ENCODE measurements around the gene NRG3.

NRG3 gene

DNA sequence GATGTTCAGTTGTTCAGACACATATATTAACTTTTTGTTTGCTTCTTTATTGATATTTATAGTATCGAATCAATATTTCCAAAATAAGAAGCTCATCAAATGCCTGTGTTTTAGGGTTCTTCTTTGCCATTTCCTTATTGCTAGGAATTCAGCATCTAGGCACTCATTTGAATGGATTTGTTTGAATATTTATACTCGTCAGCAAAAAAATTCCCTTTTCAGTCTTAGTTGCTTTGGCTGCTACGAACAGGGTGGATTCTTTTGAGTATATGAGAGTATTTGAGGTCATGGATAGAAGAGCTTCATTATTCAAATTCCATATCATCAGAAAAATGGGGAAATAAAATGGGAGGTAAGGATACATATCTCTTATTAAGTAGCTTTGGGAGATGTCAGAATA, 706.9 kb downstream of the NRG3 start:
- no peak overlapping the region for H3K4me2 ChIP-seq (ENCODE audit: low read length)
- H3F3A ChIP-seq (ENCODE audit: control insufficient read depth, insufficient read depth), result no peaks in the 10 kb centered on the region
- TF ChIP-seq EZH2phosphoT487 (IDR thresholded peaks at IDR 0.05; ENCODE audit: borderline replicate concordance, low read length) (no peak), CTCF (IDR thresholded peaks at IDR 0.05; ENCODE audit: low read depth, low read length, poor library complexity, severe bottlenecking) (no peak)
- no peaks in the 10 kb centered on the region for H3K27me3 ChIP-seq (ENCODE audit: control insufficient read depth, low read length)
- H3K27ac ChIP-seq (ENCODE audit: low read depth, low read length), result no peak overlapping the region
- no peaks in the 10 kb centered on the region for H4K20me1 ChIP-seq (ENCODE audit: control insufficient read depth, insufficient read depth, low read depth, low read length)
- H3K4me1 ChIP-seq (ENCODE audit: control insufficient read depth, low read length), result no peaks in the 10 kb centered on the region
- no peaks in the 10 kb centered on the region for H3K36me3 ChIP-seq (ENCODE audit: control insufficient read depth, low read length)
- H3K4me3 ChIP-seq (ENCODE audit: low read length), result no peak overlapping the region
- no peaks in the 10 kb centered on the region for H3K9me2 ChIP-seq (replicated peaks; ENCODE audit: control insufficient read depth, low read length)
- H3K9me3 ChIP-seq (ENCODE audit: control insufficient read depth, insufficient read depth, low read length), result no peaks in the 10 kb centered on the region
- no peaks in the 10 kb centered on the region for H3K79me2 ChIP-seq (ENCODE audit: control insufficient read depth, low read length)

DNA sequence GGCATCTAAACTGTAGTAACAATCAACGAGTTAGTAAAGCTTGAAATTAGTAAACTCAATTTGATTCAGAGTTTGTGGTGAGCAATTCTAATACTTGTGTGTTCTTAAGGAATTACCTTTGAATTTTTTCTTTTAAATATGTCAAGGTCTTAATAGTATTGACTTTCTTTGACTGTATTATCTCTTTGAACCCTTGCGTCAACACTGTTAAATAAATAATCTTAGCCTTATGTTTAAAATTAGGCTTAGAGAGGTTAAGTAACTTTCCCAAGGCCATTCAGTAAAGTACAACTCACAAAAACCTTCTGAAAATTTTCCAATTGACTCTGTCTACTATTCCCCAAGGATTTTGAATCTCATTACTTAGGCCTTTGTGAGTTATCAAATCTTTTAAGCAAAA, 716.4 kb downstream of the NRG3 start:
- Histone ChIP-seq H3K79me2 (ENCODE audit: control insufficient read depth, low read length) (no peaks in the 10 kb centered on the region), H3K4me3 (ENCODE audit: low read length) (no peak overlapping the region), H3K9me3 (ENCODE audit: control insufficient read depth, insufficient read depth, low read length) (no peaks in the 10 kb centered on the region), H3F3A (ENCODE audit: control insufficient read depth, insufficient read depth) (no peaks in the 10 kb centered on the region), H3K4me1 (ENCODE audit: control insufficient read depth, low read length) (no peaks in the 10 kb centered on the region), H3K9me2 (replicated peaks; ENCODE audit: control insufficient read depth, low read length) (no peaks in the 10 kb centered on the region), H3K27me3 (ENCODE audit: control insufficient read depth, low read length) (no peaks in the 10 kb centered on the region), H4K20me1 (ENCODE audit: control insufficient read depth, insufficient read depth, low read depth, low read length) (no peaks in the 10 kb centered on the region), H3K4me2 (ENCODE audit: low read length) (no peak overlapping the region), H3K27ac (ENCODE audit: low read depth, low read length) (no peak overlapping the region), H3K36me3 (ENCODE audit: control insufficient read depth, low read length) (no peaks in the 10 kb centered on the region)
- TF ChIP-seq EZH2phosphoT487 (IDR thresholded peaks at IDR 0.05; ENCODE audit: borderline replicate concordance, low read length) (no peak), CTCF (IDR thresholded peaks at IDR 0.05; ENCODE audit: low read depth, low read length, poor library complexity, severe bottlenecking) (no peak)

DNA sequence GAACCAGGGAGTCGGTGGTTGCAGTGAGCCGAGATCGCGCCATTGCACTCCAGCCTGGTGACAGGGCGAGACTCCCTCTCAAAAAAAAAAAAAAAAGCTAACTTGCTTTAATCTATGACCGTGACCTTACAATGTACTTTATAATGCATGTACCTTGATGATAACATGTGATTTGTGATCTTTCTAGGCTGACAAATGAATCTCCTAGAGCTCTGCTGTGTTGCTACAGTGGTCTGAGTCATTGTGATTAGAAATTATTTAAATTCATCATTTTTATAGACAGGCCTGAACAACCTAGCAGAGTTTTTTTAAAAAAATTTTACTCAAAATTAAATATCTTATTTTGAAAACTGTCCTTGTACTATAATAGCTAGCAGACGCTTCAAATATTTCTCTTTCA, 722.8 kb downstream of the NRG3 start:
- no peaks in the 10 kb centered on the region for H3K4me1 ChIP-seq (ENCODE audit: control insufficient read depth, low read length)
- H3K4me3 ChIP-seq (ENCODE audit: low read length), result no peak overlapping the region
- no peak overlapping the region for H3K4me2 ChIP-seq (ENCODE audit: low read length)
- H3K27ac ChIP-seq (ENCODE audit: low read depth, low read length), result no peak overlapping the region
- H3K9me3 ChIP-seq (ENCODE audit: control insufficient read depth, insufficient read depth, low read length), result no peaks in the 10 kb centered on the region
- TF ChIP-seq EZH2phosphoT487 (IDR thresholded peaks at IDR 0.05; ENCODE audit: borderline replicate concordance, low read length), result no peak
- no peak for TF ChIP-seq CTCF (IDR thresholded peaks at IDR 0.05; ENCODE audit: low read depth, low read length, poor library complexity, severe bottlenecking)
- no peaks in the 10 kb centered on the region for H3K79me2 ChIP-seq (ENCODE audit: control insufficient read depth, low read length)
- no peaks in the 10 kb centered on the region for H3F3A ChIP-seq (ENCODE audit: control insufficient read depth, insufficient read depth)
- H3K27me3 ChIP-seq (ENCODE audit: control insufficient read depth, low read length), result no peaks in the 10 kb centered on the region
- no peaks in the 10 kb centered on the region for H3K36me3 ChIP-seq (ENCODE audit: control insufficient read depth, low read length)
- no peaks in the 10 kb centered on the region for H3K9me2 ChIP-seq (replicated peaks; ENCODE audit: control insufficient read depth, low read length)
- H4K20me1 ChIP-seq (ENCODE audit: control insufficient read depth, insufficient read depth, low read depth, low read length), result no peaks in the 10 kb centered on the region

DNA sequence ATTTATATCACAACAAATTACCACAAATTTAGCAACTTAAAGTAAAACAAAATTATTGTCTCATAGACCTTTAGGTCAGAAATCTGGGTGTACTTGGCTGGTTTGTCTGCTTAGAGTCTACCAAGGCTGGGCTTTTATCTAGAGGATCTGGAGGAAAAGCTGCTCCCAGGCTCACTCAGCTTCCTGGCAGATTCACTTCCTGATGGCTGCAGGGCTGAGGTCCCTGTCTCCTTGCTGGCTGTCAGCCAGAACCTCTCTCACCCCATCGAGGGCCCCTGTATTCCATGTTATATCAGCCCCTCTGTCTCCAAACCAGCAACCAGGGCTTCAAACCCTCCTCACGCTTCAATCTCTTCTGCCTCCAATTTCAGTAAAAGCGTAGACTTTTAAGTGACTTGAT, 734.9 kb downstream of the NRG3 start:
- no peak overlapping the region for H3K27ac ChIP-seq (ENCODE audit: low read depth, low read length)
- H3K9me3 ChIP-seq (ENCODE audit: control insufficient read depth, insufficient read depth, low read length), result no peaks in the 10 kb centered on the region
- no peaks in the 10 kb centered on the region for H3K9me2 ChIP-seq (replicated peaks; ENCODE audit: control insufficient read depth, low read length)
- H3K27me3 ChIP-seq (ENCODE audit: control insufficient read depth, low read length), result no peaks in the 10 kb centered on the region
- no peak for TF ChIP-seq EZH2phosphoT487 (IDR thresholded peaks at IDR 0.05; ENCODE audit: borderline replicate concordance, low read length)
- H4K20me1 ChIP-seq (ENCODE audit: control insufficient read depth, insufficient read depth, low read depth, low read length), result no peaks in the 10 kb centered on the region
- no peaks in the 10 kb centered on the region for H3K4me1 ChIP-seq (ENCODE audit: control insufficient read depth, low read length)
- H3K79me2 ChIP-seq (ENCODE audit: control insufficient read depth, low read length), result no peaks in the 10 kb centered on the region
- H3K4me2 ChIP-seq (ENCODE audit: low read length), result no peak overlapping the region
- no peaks in the 10 kb centered on the region for H3F3A ChIP-seq (ENCODE audit: control insufficient read depth, insufficient read depth)
- H3K4me3 ChIP-seq (ENCODE audit: low read length), result no peak overlapping the region
- no peaks in the 10 kb centered on the region for H3K36me3 ChIP-seq (ENCODE audit: control insufficient read depth, low read length)

Measured in DOHH2 (cell line).